ENCODE data around the gene ORM2. TPM values are rescaled to one million over a fixed set of nuclear protein-coding genes. Genes with fewer than 3 reads are reported as not detected.

ORM2 gene
- total RNA-seq, 1 donor from 2014 or later, result not detected

DNA sequence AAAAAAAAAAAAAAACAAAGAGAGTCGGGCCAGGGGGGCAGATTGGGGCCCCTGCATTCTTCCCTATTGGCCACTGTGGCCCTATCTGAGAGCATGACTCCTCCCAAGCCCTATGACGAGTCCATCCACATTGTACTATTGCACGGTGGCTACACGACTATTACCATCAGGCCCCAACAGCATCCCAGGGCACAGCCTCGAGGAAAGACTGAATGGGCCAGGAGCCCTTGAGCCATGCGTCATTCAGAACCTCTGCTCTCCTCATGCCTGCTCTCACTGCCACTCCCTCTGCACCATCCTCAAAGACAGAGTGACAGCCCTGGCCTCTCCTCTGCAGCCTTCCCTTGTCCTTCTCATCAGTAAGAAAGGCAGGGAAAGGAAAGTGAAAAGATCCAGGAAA lies 26.9 kb upstream of the ORM2 start:
- Histone ChIP-seq H3K4me1 (ENCODE audit: insufficient read depth, low read length) (no peaks in the 10 kb centered on the region), H3K27me3 (ENCODE audit: insufficient read depth, low read length) (no peaks in the 10 kb centered on the region), H2AFZ (ENCODE audit: low read depth, low read length) (no peak overlapping the region), H3K9ac (ENCODE audit: low read length) (no peak overlapping the region), H3K4me2 (ENCODE audit: low read length) (no peak overlapping the region), H3K36me3 (ENCODE audit: insufficient read depth, low read length) (peaks cover 8% of the 10 kb centered on the region), H3K4me3 (ENCODE audit: insufficient read depth, low read depth, low read length) (no peak overlapping the region), H3K9me3 (ENCODE audit: insufficient read depth, low read depth, low read length) (no peaks in the 10 kb centered on the region), H4K20me1 (ENCODE audit: insufficient read depth, low read length) (no peaks in the 10 kb centered on the region), H3K79me2 (ENCODE audit: insufficient read depth, low read length) (no peaks in the 10 kb centered on the region), H3K27ac (ENCODE audit: low read depth, low read length) (no peak overlapping the region)
- TF ChIP-seq EZH2 (IDR thresholded peaks at IDR 0.05; ENCODE audit: insufficient read depth, low read length), result no peak
- TF ChIP-seq CTCF (IDR thresholded peaks at IDR 0.05; ENCODE audit: insufficient read depth, low read depth, low read length), result no peak
- FAIRE-seq, result no peak
- no peaks in the 10 kb centered on the region for H3K9me3 Mint-ChIP-seq (ENCODE audit: unreplicated experiment)
- H3K36me3 Mint-ChIP-seq (ENCODE audit: low read depth, unreplicated experiment), result peaks cover 30% of the 10 kb centered on the region
- no peak for DNase-seq (ENCODE audit: low read depth)
- no peak overlapping the region for H3K4me3 Mint-ChIP-seq (ENCODE audit: unreplicated experiment)
- H3K27ac Mint-ChIP-seq (ENCODE audit: unreplicated experiment), result no peak overlapping the region
- peaks cover 2% of the 10 kb centered on the region for H3K27me3 Mint-ChIP-seq (ENCODE audit: low read depth, unreplicated experiment)
- H3K4me1 Mint-ChIP-seq (ENCODE audit: low read depth, unreplicated experiment), result peaks cover 2% of the 10 kb centered on the region

- Mint-ChIP-seq H3K36me3 (ENCODE audit: low read depth, unreplicated experiment) (peaks cover 28% of the 10 kb centered on the region), H3K4me1 (ENCODE audit: low read depth, unreplicated experiment) (peaks cover 2% of the 10 kb centered on the region), H3K27me3 (ENCODE audit: low read depth, unreplicated experiment) (peaks cover 2% of the 10 kb centered on the region), H3K4me3 (ENCODE audit: unreplicated experiment) (no peak overlapping the region), H3K9me3 (ENCODE audit: unreplicated experiment) (no peaks in the 10 kb centered on the region), H3K27ac (ENCODE audit: unreplicated experiment) (no peak overlapping the region)
- H4K20me1 ChIP-seq (ENCODE audit: insufficient read depth, low read length), result no peaks in the 10 kb centered on the region
- FAIRE-seq (no peak), DNase-seq (ENCODE audit: low read depth) (no peak)
- no peak overlapping the region for H3K4me2 ChIP-seq (ENCODE audit: low read length)
- H3K36me3 ChIP-seq (ENCODE audit: insufficient read depth, low read length), result peaks cover 3% of the 10 kb centered on the region
- no peak overlapping the region for H3K9ac ChIP-seq (ENCODE audit: low read length)
- TF ChIP-seq CTCF (IDR thresholded peaks at IDR 0.05; ENCODE audit: insufficient read depth, low read depth, low read length), result no peak
- no peak for TF ChIP-seq EZH2 (IDR thresholded peaks at IDR 0.05; ENCODE audit: insufficient read depth, low read length)
- no peak overlapping the region for H3K4me3 ChIP-seq (ENCODE audit: insufficient read depth, low read depth, low read length)
- H2AFZ ChIP-seq (ENCODE audit: low read depth, low read length), result no peak overlapping the region
- no peaks in the 10 kb centered on the region for H3K4me1 ChIP-seq (ENCODE audit: insufficient read depth, low read length)
- H3K9me3 ChIP-seq (ENCODE audit: insufficient read depth, low read depth, low read length), result no peaks in the 10 kb centered on the region
- H3K27ac ChIP-seq (ENCODE audit: low read depth, low read length), result no peak overlapping the region
- H3K27me3 ChIP-seq (ENCODE audit: insufficient read depth, low read length), result no peaks in the 10 kb centered on the region
- no peaks in the 10 kb centered on the region for H3K79me2 ChIP-seq (ENCODE audit: insufficient read depth, low read length)
Observed at GRCh38 chr9:114303571-114303970, 26.1 kb upstream of the ORM2 start.

DNA sequence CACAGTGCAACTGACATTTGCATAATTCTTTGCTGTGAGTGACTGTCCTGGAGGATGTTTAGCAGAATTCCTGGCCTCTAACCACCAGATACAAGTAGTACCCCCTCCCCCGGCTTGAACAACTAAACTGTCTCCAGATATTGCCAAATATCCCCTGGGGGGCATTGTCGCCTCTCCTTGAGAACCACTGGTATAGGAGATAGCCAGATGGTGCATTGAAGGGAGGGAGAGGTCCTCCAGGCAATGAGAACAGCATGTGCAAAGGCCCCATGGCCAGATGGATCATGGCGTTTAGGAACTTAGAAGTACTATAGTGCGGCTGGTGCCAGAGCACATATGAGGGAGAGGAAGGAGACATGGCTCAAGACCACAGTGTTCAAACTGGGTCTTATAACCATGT lies 25.7 kb upstream of the ORM2 start:
- Histone ChIP-seq H3K79me2 (ENCODE audit: insufficient read depth, low read length) (no peaks in the 10 kb centered on the region), H2AFZ (ENCODE audit: low read depth, low read length) (no peak overlapping the region), H3K9ac (ENCODE audit: low read length) (no peak overlapping the region), H3K27me3 (ENCODE audit: insufficient read depth, low read length) (no peaks in the 10 kb centered on the region), H3K4me3 (ENCODE audit: insufficient read depth, low read depth, low read length) (no peak overlapping the region), H4K20me1 (ENCODE audit: insufficient read depth, low read length) (no peaks in the 10 kb centered on the region), H3K4me1 (ENCODE audit: insufficient read depth, low read length) (no peaks in the 10 kb centered on the region), H3K4me2 (ENCODE audit: low read length) (no peak overlapping the region), H3K36me3 (ENCODE audit: insufficient read depth, low read length) (peaks cover 2% of the 10 kb centered on the region), H3K9me3 (ENCODE audit: insufficient read depth, low read depth, low read length) (no peaks in the 10 kb centered on the region), H3K27ac (ENCODE audit: low read depth, low read length) (no peak overlapping the region)
- H3K27ac Mint-ChIP-seq (ENCODE audit: unreplicated experiment), result no peak overlapping the region
- H3K4me1 Mint-ChIP-seq (ENCODE audit: low read depth, unreplicated experiment), result peaks cover 2% of the 10 kb centered on the region
- no peak overlapping the region for H3K4me3 Mint-ChIP-seq (ENCODE audit: unreplicated experiment)
- no peaks in the 10 kb centered on the region for H3K9me3 Mint-ChIP-seq (ENCODE audit: unreplicated experiment)
- DNase-seq (ENCODE audit: low read depth) (no peak), FAIRE-seq (no peak)
- no peak for TF ChIP-seq EZH2 (IDR thresholded peaks at IDR 0.05; ENCODE audit: insufficient read depth, low read length)
- no peak for TF ChIP-seq CTCF (IDR thresholded peaks at IDR 0.05; ENCODE audit: insufficient read depth, low read depth, low read length)
- H3K27me3 Mint-ChIP-seq (ENCODE audit: low read depth, unreplicated experiment), result peaks cover 2% of the 10 kb centered on the region
- peaks cover 28% of the 10 kb centered on the region for H3K36me3 Mint-ChIP-seq (ENCODE audit: low read depth, unreplicated experiment)

All from astrocyte (in vitro differentiated cells and primary cell).